HEK293 (cell line): ENCODE results near the gene ATAT1.
A peak's percentile ranks its signal among the peaks of the same experiment; 100 is the strongest.

Source experiments
- ATF2 ChIP-seq: fragments of 450-650 bp; formaldehyde crosslinking; IDR thresholded peaks from 2 replicates; pipeline ENCODE4 v1.5.1; 2016; ENCODE audit warnings: missing biosample characterization, missing genetic modification characterization, low read depth
- BCL11B ChIP-seq: fragments of 450-650 bp; formaldehyde crosslinking; IDR thresholded peaks from 2 replicates; pipeline ENCODE4 v1.5.1; 2016; ENCODE audit warnings: low read depth, missing biosample characterization, missing genetic modification characterization
- EGR2 ChIP-seq: fragments of 450-650 bp; formaldehyde crosslinking; IDR thresholded peaks from 2 replicates; pipeline ENCODE4 v1.5.1; 2016; ENCODE audit warnings: low read depth, missing biosample characterization, missing genetic modification characterization
- ELK4 ChIP-seq: IDR thresholded peaks from 2 replicates; pipeline ENCODE4 v1.6.1; 2011; ENCODE audit warnings: mild to moderate bottlenecking, low read depth, low read length, borderline replicate concordance
- GLIS2 ChIP-seq: fragments of 450-650 bp; formaldehyde crosslinking; IDR thresholded peaks from 2 replicates; pipeline ENCODE4 v1.5.1; 2016; ENCODE audit warnings: missing biosample characterization, missing genetic modification characterization
- IKZF3 ChIP-seq: fragments of 450-650 bp; IDR thresholded peaks from 2 replicates; pipeline ENCODE4 v1.5.0; 2018; ENCODE audit warnings: missing biosample characterization, mild to moderate bottlenecking, missing genetic modification characterization, moderate library complexity
- MZF1 ChIP-seq: fragments of 450-650 bp; formaldehyde crosslinking; IDR thresholded peaks from 2 replicates; pipeline ENCODE4 v1.5.1; 2017; ENCODE audit warnings: missing biosample characterization, missing genetic modification characterization, borderline replicate concordance
- PRDM6 ChIP-seq: fragments of 450-650 bp; formaldehyde crosslinking; IDR thresholded peaks from 2 replicates; pipeline ENCODE4 v1.5.1; 2017; ENCODE audit warnings: missing biosample characterization, missing genetic modification characterization
- REST ChIP-seq: fragments of 450-650 bp; formaldehyde crosslinking; IDR thresholded peaks from 2 replicates; pipeline ENCODE4 v1.5.1; 2016; ENCODE audit warnings: missing biosample characterization, missing genetic modification characterization
- SALL2 ChIP-seq: fragments of 450-650 bp; formaldehyde crosslinking; IDR thresholded peaks from 2 replicates; pipeline ENCODE4 v1.5.0; 2017; ENCODE audit warnings: missing biosample characterization, mild to moderate bottlenecking, missing genetic modification characterization, borderline replicate concordance
- ZBTB26 ChIP-seq: fragments of 450-650 bp; formaldehyde crosslinking; optimal IDR thresholded peaks from 2 replicates; pipeline ENCODE3; 2016; ENCODE audit warnings: missing biosample characterization, mild to moderate bottlenecking, missing genetic modification characterization
- ZBTB48 ChIP-seq: fragments of 450-650 bp; formaldehyde crosslinking; IDR thresholded peaks from 2 replicates; pipeline ENCODE4 v1.5.1; 2016; ENCODE audit warnings: missing biosample characterization, missing genetic modification characterization
- ZNF114 ChIP-seq: fragments of 450-650 bp; formaldehyde crosslinking; IDR thresholded peaks from 2 replicates; pipeline ENCODE4 v1.5.0; 2017; ENCODE audit warnings: missing biosample characterization, missing genetic modification characterization
- ZNF138 ChIP-seq: fragments of 450-650 bp; formaldehyde crosslinking; IDR thresholded peaks from 2 replicates; pipeline ENCODE4 v1.5.1; 2016; ENCODE audit warnings: missing biosample characterization, missing genetic modification characterization, borderline replicate concordance
- ZNF148 ChIP-seq: fragments of 450-650 bp; formaldehyde crosslinking; IDR thresholded peaks from 2 replicates; pipeline ENCODE4 v1.5.0; 2017; ENCODE audit warnings: missing biosample characterization, missing genetic modification characterization, borderline replicate concordance
- ZNF169 ChIP-seq: fragments of 450-650 bp; formaldehyde crosslinking; IDR thresholded peaks from 2 replicates; pipeline ENCODE4 v1.5.1; 2016; ENCODE audit warnings: missing biosample characterization, missing genetic modification characterization
- ZNF174 ChIP-seq: fragments of 450-650 bp; formaldehyde crosslinking; IDR thresholded peaks from 2 replicates; pipeline ENCODE4 v1.5.0; 2017; ENCODE audit warnings: missing biosample characterization, mild to moderate bottlenecking, missing genetic modification characterization
- ZNF19 ChIP-seq: fragments of 450-650 bp; formaldehyde crosslinking; IDR thresholded peaks from 2 replicates; pipeline ENCODE4; 2016; ENCODE audit warnings: missing biosample characterization, missing genetic modification characterization, low read depth
- ZNF211 ChIP-seq: fragments of 450-650 bp; formaldehyde crosslinking; IDR thresholded peaks from 2 replicates; pipeline ENCODE4 v1.5.1; 2016; ENCODE audit warnings: low read depth, missing biosample characterization, missing genetic modification characterization
- ZNF274 ChIP-seq, 2 experiments: fragments of 200-500 bp in 1 of 2; fragments of 450-650 bp in 1 of 2; sonication (Bioruptor generic) in 1 of 2; formaldehyde crosslinking in 1 of 2; IDR thresholded peaks; 2 replicates each; pipeline versions ENCODE4 v1.5.1 to v1.6.1; 2014 to 2016; ENCODE audit warnings: borderline replicate concordance in 1 of 2, inconsistent platforms in 1 of 2, low read length in 1 of 2, missing biosample characterization in 1 of 2, missing genetic modification characterization in 1 of 2
- ZNF280C ChIP-seq: fragments of 450-650 bp; formaldehyde crosslinking; IDR thresholded peaks from 2 replicates; pipeline ENCODE4 v1.5.1; 2016; ENCODE audit warnings: missing biosample characterization, missing genetic modification characterization
- ZNF473 ChIP-seq: fragments of 450-650 bp; formaldehyde crosslinking; IDR thresholded peaks from 2 replicates; pipeline ENCODE4 v1.5.1; 2017; ENCODE audit warnings: missing biosample characterization, missing genetic modification characterization
- ZNF555 ChIP-seq: fragments of 450-650 bp; formaldehyde crosslinking; conservative IDR thresholded peaks from 2 replicates; pipeline ENCODE4 v1.5.1; 2017; ENCODE audit warnings: missing biosample characterization, mild to moderate bottlenecking, missing genetic modification characterization, inconsistent platforms
- ZNF701 ChIP-seq: fragments of 450-650 bp; formaldehyde crosslinking; IDR thresholded peaks from 2 replicates; pipeline ENCODE4 v1.5.1; 2016; ENCODE audit warnings: missing biosample characterization, missing genetic modification characterization

ATAT1 gene

GRCh38 chr6:30616811-30617564 is 9.7 kb upstream of the ATAT1 start, which contains the start of gene PPP1R10 (continued):
- TF ChIP-seq ZNF280C (tag by site-specific recombination) = no peak
- no peak for TF ChIP-seq SALL2
- TF ChIP-seq BCL11B (tag by site-specific recombination) = no peak
- no peak for TF ChIP-seq ZNF473
- no peak for TF ChIP-seq ZNF701 (tag by site-specific recombination)
- no peak for TF ChIP-seq ZNF114 (tag by site-specific recombination)
- TF ChIP-seq ZNF19 (tag by site-specific recombination) = no peak
- TF ChIP-seq IKZF3 (tag by site-specific recombination) = peak; percentile 70
- no peak; the same call in 1 of the 2 replicates for TF ChIP-seq ELK4
- TF ChIP-seq ZNF274 (IDR thresholded peaks at IDR 0.05; ENCODE audit: low read length) = no peak
- TF ChIP-seq ZNF274 (tag by site-specific recombination; IDR thresholded peaks at IDR 0.05; ENCODE audit: borderline replicate concordance) = no peak
- TF ChIP-seq ZBTB48 = peak; percentile 31; the same call in 1 of the 2 replicates
- TF ChIP-seq ZNF138 (tag by site-specific recombination) = no peak
- TF ChIP-seq ZNF169 (tag by site-specific recombination) = no peak
- no peak for TF ChIP-seq ZNF211 (tag by site-specific recombination)
- peak; percentile 84 for TF ChIP-seq ZBTB26 (tag by site-specific recombination)
- no peak for TF ChIP-seq ZNF555 (tag by site-specific recombination)
- no peak for TF ChIP-seq MZF1 (tag by site-specific recombination)
- TF ChIP-seq REST (tag by site-specific recombination) = no peak; the same call in 1 of the 2 replicates
- TF ChIP-seq EGR2 = peak; percentile 45; the same call in 1 of the 2 replicates
- no peak for TF ChIP-seq ZNF174 (tag by site-specific recombination)
- TF ChIP-seq ATF2 = no peak
- TF ChIP-seq GLIS2 = no peak; the same call in 1 of the 2 replicates
- TF ChIP-seq PRDM6 (tag by site-specific recombination) = no peak
- no peak; the same call in 1 of the 2 replicates for TF ChIP-seq ZNF148 (tag by site-specific recombination)
